ENCODE data around the gene AWAT1. TPM values are rescaled to one million over a fixed set of nuclear protein-coding genes. Genes with fewer than 3 reads are reported as not detected.

Gene AWAT1
- total and polyA plus RNA-seq, 2 experiments from 2014 or later: not detected

- no peaks in the 10 kb centered on the region for H4K20me1 ChIP-seq (ENCODE audit: insufficient read depth, poor library complexity, severe bottlenecking)
- H3K79me2 ChIP-seq: no peaks in the 10 kb centered on the region
- TF ChIP-seq CTCF (IDR thresholded peaks at IDR 0.05; ENCODE audit: poor library complexity) (no peak), EZH2 (IDR thresholded peaks at IDR 0.05; ENCODE audit: borderline replicate concordance) (no peak), EZH2phosphoT487 (IDR thresholded peaks at IDR 0.05; ENCODE audit: low read depth, severe bottlenecking, unreplicated experiment) (no peak)
- H3K27me3 ChIP-seq: no peaks in the 10 kb centered on the region
- DNase-seq (ENCODE audit: low spot score): no peak
- H3K4me3 ChIP-seq: no peak overlapping the region
- no peaks in the 10 kb centered on the region for H3K4me1 ChIP-seq (ENCODE audit: insufficient read depth)
- no peak overlapping the region for H3K4me2 ChIP-seq
- H3K9me2 ChIP-seq (replicated peaks; ENCODE audit: insufficient read depth): no peaks in the 10 kb centered on the region
- no peaks in the 10 kb centered on the region for H3K9me3 ChIP-seq (ENCODE audit: low read depth)
- H3K36me3 ChIP-seq (replicated peaks; ENCODE audit: insufficient read depth, low read depth): no peaks in the 10 kb centered on the region
- no peak overlapping the region for H2AFZ ChIP-seq
- H3K27ac ChIP-seq: no peak overlapping the region
Observed at GRCh38 chrX:70226048-70226447, 8.4 kb upstream of the AWAT1 start.

- Histone ChIP-seq H3K36me3 (replicated peaks; ENCODE audit: insufficient read depth, low read depth) (no peaks in the 10 kb centered on the region), H3K27ac (no peak overlapping the region), H3K79me2 (no peaks in the 10 kb centered on the region), H4K20me1 (ENCODE audit: insufficient read depth, poor library complexity, severe bottlenecking) (no peaks in the 10 kb centered on the region), H3K4me1 (ENCODE audit: insufficient read depth) (no peaks in the 10 kb centered on the region), H3K9me3 (ENCODE audit: low read depth) (no peaks in the 10 kb centered on the region), H3K9me2 (replicated peaks; ENCODE audit: insufficient read depth) (no peaks in the 10 kb centered on the region), H3K27me3 (no peaks in the 10 kb centered on the region), H3K4me3 (no peak overlapping the region), H3K4me2 (no peak overlapping the region), H2AFZ (no peak overlapping the region)
- TF ChIP-seq EZH2 (IDR thresholded peaks at IDR 0.05; ENCODE audit: borderline replicate concordance): no peak
- no peak for TF ChIP-seq EZH2phosphoT487 (IDR thresholded peaks at IDR 0.05; ENCODE audit: low read depth, severe bottlenecking, unreplicated experiment)
- TF ChIP-seq CTCF (IDR thresholded peaks at IDR 0.05; ENCODE audit: poor library complexity): no peak
- no peak for DNase-seq (ENCODE audit: low spot score)
- WGBS (ENCODE audit: low lambda C conversion rate, missing lambda C conversion rate): 65% methylated on average over 2 of the region's 2 CpGs
Observed at GRCh38 chrX:70226687-70227086, 7.8 kb upstream of the AWAT1 start.

- no peak for DNase-seq (ENCODE audit: low spot score)
- H2AFZ ChIP-seq: no peak overlapping the region
- no peaks in the 10 kb centered on the region for H3K9me3 ChIP-seq (ENCODE audit: low read depth)
- no peak overlapping the region for H3K4me3 ChIP-seq
- WGBS (ENCODE audit: low lambda C conversion rate, missing lambda C conversion rate): 69% methylated on average over 4 of the region's 4 CpGs
- no peaks in the 10 kb centered on the region for H3K36me3 ChIP-seq (replicated peaks; ENCODE audit: insufficient read depth, low read depth)
- H3K27ac ChIP-seq: no peak overlapping the region
- TF ChIP-seq EZH2 (IDR thresholded peaks at IDR 0.05; ENCODE audit: borderline replicate concordance) (no peak), CTCF (IDR thresholded peaks at IDR 0.05; ENCODE audit: poor library complexity) (no peak), EZH2phosphoT487 (IDR thresholded peaks at IDR 0.05; ENCODE audit: low read depth, severe bottlenecking, unreplicated experiment) (no peak)
- H3K4me2 ChIP-seq: no peak overlapping the region
- H3K79me2 ChIP-seq: no peaks in the 10 kb centered on the region
- H3K9me2 ChIP-seq (replicated peaks; ENCODE audit: insufficient read depth): no peaks in the 10 kb centered on the region
- H3K27me3 ChIP-seq: no peaks in the 10 kb centered on the region
- H4K20me1 ChIP-seq (ENCODE audit: insufficient read depth, poor library complexity, severe bottlenecking): no peaks in the 10 kb centered on the region
- H3K4me1 ChIP-seq (ENCODE audit: insufficient read depth): no peaks in the 10 kb centered on the region
Observed at GRCh38 chrX:70231666-70232065, 2.8 kb upstream of the AWAT1 start.

- no peaks in the 10 kb centered on the region for H3K9me3 ChIP-seq (ENCODE audit: low read depth)
- TF ChIP-seq EZH2 (IDR thresholded peaks at IDR 0.05; ENCODE audit: borderline replicate concordance) (no peak), EZH2phosphoT487 (IDR thresholded peaks at IDR 0.05; ENCODE audit: low read depth, severe bottlenecking, unreplicated experiment) (no peak), CTCF (IDR thresholded peaks at IDR 0.05; ENCODE audit: poor library complexity) (no peak)
- no peak overlapping the region for H3K4me3 ChIP-seq
- 92% methylated on average over 1 of the region's 1 CpG for WGBS (ENCODE audit: low lambda C conversion rate, missing lambda C conversion rate)
- no peaks in the 10 kb centered on the region for H3K27me3 ChIP-seq
- no peak for DNase-seq (ENCODE audit: low spot score)
- H3K36me3 ChIP-seq (replicated peaks; ENCODE audit: insufficient read depth, low read depth): no peaks in the 10 kb centered on the region
- H2AFZ ChIP-seq: no peak overlapping the region
- H4K20me1 ChIP-seq (ENCODE audit: insufficient read depth, poor library complexity, severe bottlenecking): no peaks in the 10 kb centered on the region
- H3K79me2 ChIP-seq: no peaks in the 10 kb centered on the region
- no peak overlapping the region for H3K4me2 ChIP-seq
- H3K9me2 ChIP-seq (replicated peaks; ENCODE audit: insufficient read depth): no peaks in the 10 kb centered on the region
- no peaks in the 10 kb centered on the region for H3K4me1 ChIP-seq (ENCODE audit: insufficient read depth)
- H3K27ac ChIP-seq: no peak overlapping the region
Observed at GRCh38 chrX:70240751-70241150, 6.3 kb downstream of the AWAT1 start.
